ENCODE results near the gene SLC4A5.

The SLC4A5 gene

DNA sequence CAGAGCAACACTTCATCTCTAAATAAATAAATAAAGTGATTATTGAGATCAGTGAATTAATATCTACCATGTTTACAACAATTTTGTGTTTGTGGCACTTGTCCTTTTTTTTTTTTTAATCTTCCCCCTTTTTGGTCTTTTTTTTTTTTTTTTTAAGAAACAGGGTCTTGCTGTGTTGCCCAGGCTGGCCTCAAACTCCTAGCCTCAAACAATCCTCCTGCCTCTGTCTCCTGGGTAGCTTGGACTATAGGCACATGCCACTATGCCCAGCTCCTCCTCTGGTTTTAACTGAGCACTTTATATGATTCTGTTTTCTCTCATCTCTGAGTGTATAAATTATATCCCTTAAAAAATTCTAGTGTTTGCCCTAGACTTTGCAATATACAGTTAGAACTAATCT is 30.3 kb downstream of the SLC4A5 start:
- DNase-seq, result no peak

DNA sequence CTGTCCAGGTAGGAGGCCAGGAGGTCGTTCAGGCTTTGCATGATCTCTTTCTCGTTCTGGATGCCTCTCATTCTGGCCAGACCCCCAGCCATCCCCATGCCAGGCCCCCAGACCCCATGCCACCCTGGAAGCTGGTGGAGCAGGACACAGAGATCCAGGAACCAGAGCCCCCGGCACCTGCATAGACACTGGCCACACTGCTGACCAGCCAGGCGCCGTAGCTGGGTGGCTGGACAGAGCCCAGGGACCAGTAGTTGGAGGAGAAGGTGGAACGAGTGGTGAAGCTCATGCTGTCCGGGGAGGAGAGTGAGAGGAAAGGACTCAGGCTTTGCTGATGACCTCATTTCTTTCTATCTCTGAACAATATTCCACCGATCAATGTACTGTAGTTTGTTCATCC is 35.5 kb downstream of the SLC4A5 start:
- DNase-seq, result no peak

DNA sequence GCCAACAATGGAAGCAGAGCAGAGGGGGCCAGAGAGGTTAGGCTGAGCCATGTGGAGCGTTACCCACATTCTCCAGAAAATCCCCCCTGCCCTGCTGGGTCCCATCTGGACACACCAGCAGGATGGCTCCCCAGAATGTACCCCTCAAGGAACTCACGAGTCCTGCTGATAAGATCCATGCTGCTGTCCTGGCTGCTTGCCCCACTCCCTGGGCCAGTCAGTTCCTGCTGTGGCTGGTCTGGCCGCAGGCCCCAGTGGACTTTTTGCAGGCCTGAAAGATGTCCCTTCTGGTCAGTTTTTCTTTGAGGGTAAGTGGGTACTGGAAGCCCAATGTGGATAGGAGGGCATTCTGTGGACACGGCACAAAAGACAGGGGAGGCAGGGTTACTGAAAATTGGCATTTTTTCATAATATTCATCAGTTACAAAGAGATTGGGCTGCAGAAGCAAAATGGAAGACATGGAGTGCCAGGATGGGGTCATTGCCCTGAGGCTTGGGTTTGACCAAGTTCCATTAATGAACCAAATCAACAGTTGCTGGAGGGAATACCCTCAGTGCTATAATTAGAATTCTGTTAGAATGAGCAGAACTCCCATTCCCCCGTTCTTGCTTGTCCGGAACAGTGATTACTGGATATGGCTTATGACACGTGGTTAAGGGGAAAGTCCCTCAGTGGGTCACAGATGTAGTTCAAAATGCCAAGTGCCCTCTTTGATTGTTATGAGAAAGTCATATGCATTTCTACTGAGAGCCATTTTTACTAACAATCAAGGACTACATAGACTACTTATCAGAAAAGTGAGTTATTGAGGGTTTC is 38.7 kb downstream of the SLC4A5 start:
- no peak for DNase-seq

DNA sequence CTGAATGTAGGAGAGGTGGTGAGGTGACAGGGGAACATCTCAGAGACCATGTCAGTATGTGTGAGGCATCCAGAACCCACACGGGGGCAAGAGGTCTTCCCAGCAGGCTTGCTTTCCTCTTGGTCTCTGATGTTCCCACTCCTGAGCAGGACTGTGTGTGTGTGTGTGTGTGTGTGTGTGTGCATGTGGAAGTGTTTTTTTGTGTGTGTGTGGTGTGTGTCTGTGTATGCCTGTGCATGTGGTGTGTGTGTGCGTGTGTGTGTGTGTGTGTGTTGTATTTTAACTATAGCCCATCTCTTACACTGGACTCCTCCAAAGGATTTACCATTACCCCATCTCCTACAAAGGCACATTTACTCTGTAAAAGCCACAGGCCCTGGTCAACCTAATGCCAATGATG is 40.4 kb downstream of the SLC4A5 start:
- no peak for DNase-seq

DNA sequence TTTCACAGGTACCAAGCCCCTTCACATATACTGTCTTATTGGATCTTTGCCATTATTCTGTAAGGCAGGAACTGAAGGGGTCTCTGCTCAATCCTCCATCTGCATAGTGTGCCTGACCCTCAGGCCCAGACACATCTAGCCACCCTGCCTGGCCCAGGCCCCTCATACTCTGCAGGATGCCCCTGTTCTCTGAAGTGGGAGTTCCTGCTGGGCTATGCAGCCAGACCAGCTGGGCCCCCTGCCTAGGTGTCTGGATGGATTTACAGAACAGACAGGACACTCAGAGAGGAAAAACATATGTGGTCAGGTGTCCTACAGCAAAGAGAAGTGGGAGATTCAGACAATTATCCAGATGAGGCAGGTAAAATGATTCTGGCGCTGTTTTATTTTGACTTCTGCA is 42.0 kb downstream of the SLC4A5 start:
- DNase-seq, result no peak

DNA sequence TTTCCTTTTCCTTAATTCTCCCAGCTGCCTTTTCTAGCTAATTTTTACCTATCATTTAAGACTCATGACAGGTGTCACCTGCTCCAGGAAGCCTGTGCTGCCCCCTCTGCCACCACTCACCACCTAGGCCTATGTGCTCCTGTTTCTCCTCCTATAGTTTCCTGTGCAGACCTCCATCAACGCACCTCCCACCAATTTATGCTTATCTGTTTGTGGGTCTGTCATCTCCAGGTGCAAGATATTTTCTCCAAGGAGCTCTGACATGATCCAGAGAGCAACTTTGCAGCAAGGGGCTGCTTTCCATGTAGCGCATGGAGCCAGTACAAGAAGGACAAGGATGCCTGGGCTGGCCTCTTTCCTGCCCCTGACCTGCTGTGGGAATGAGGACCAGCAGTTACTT is 42.7 kb downstream of the SLC4A5 start:
- DNase-seq, result no peak

DNA sequence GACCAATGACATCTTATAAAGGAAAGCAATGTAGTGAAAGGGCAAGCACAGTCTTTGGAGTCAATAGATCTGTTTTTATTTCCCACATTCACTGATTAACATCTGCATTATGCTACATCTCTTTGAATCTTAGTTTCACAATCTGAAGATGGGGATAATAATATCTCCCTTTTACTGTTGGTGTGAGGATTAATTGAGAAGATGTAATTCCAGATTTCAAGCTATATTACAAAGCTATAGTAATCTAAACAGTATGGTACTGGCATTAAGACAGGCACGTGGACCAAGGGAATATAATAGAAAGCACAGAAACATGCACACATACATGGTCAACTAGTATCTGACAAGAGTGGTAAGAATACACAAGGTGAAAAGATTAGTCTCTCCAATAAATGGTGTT is 45.3 kb downstream of the SLC4A5 start:
- no peak for DNase-seq

DNA sequence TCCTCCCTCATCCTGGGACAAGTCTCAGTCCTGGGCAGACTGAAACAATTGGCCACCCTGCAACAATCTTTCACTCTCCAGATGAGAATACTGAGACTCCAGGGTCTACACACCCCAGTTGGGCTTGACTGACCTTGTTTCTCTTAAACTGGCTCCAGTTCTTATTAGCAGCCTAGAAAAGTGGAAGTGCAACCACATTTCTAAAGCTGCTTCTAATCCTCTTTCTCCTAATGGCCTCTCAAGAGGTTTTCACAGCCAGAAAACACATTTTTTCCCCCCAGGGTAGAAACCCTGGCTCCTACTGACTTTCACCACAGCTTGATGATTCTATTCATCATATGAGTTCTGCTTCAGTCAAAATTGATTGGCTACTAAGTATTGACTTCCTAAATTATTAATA is 45.8 kb downstream of the SLC4A5 start:
- DNase-seq, result no peak

DNA sequence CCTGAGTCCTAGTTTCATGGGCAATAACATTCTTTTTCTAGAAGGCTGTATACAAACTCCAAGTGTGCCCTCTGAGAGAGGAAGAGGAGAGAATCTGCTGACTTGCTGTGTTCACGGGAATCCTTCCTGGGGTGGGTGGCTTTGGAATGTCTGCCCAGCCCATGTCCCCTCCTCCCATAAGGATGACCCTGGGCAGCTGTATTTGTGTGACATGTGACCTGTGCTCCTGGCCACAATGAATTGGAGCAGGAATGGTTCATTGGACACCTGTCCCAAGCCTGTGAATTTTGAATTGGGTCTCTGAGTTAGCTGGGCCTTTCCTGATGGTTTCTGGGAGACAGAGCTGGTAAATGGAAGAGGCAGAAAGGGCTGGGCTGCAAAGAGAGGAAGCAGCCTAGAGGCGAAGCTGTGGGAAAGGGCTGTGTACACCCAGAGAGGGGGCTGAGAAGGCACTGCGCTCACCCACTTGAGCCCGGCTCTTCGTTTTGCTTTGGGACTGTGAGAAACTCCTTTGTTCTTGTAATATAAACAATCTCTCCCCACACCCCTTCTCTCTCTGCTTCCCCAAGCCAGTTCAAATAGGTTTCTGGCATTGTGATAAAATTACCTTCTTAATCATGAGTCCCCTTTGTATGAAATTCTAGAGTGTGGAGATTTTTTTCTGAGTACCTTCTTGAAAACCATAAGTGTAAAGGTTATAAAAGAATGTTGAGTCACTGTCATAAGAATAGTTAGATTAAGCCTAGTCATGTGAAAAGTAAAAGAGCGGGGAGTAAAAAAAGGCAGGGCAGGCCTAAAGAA is 49.8 kb downstream of the SLC4A5 start:
- DNase-seq, result no peak

DNA sequence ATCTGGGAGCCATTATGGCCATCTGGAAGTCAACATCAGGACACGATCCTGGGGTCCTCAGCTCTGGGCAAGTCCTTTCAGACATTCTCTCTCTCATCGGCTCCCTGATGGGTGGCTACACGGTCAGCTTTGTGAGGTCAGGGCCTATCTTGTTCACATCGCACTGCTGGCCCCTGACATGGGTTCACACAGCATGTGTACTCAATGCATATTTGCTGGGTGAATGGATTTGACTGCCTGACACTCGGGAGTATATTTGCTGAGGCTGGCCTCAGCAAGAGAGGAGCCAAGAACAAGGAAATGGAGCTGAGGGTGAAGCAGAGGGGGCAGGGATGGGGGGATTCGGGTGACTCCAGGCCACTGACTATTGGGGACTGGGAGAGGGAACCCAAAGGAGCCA is 50.5 kb downstream of the SLC4A5 start:
- DNase-seq, result no peak

DNA sequence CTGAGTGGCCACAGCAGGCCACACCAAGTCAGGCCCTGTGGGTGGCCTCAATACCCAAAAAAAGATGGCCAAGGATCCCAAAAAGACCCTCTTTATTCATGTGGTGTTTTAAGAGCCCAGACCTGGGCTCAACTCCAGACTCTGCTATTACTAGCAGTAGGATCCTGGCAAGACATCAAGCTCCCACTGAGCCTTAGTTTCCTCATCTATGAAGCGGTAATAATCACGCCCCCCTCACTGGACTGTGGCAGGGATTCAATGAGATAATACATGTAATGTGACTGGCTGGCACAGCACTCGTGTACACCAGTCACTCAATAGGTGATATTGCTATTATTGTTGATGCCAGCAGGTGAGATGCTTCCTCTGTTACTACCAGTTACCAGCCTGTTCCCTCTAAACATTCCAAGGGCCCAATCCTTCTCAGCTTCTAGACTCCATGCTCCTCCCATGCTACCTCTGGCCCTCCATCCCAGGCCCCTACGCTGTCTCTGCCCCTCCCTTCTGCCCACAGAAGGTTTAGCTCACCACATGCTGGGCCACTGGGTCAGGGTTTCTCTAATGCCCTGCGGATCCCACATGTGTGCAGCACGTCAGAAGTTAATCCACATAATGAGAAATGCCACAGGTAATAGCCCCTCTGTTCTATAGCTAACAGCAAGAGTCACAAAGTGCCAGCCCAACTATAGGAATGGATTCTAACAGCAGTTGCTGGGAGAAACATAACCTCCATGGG is 51.2 kb downstream of the SLC4A5 start:
- DNase-seq, result no peak

DNA sequence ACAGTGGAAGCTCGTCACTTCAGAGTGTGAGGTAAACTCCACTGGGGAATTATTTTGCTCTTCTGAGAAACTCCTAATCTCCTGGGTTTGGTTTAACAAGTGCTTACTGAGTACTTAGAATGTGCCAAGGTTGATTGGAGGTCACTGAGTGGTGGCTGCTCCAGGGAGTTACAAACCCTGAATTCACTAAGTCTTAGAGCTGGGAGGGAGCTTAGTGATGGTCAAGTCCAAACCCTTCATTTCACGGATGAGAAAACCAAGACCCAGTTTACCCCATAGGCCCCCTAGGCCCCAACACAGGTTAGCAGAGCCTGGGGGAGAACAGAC is 52.0 kb downstream of the SLC4A5 start:
- DNase-seq, result no peak

DNA sequence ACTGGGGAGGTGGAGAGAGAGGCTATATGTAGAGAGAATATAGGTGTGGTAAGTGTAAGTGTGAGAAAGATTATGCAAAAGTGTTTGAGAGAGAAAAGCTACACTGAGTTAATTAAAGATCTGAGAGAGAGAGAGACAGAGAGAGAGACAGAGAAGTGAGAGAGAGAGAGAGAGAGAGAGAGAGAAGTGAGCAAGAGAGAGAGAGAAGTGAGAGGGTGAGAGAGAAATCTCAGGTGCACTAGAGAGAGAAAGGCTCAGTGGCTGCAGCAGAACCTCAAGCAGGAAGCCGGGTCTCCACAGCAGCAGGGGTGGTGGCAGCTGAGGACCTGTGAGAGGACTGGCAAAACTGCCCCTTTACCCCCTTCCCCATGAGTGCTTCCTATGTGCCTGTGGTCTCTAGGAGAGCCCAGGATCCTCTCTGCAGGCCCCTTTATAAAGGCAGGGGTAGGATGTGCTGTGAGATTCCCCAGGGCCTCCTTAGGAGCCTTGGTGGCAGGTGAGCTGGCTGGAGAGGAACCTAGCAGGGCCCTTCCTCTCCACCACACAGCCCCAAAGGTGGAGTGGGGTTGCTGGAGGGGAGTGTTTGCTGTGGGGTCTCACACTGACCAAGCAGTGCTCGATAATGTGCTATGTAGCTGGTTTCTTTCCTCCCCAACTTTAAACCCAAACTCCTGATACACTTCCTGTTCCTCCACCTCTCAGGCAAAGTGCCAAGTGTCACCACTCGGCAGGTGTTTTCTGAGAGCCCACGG is 52.6 kb downstream of the SLC4A5 start:
- peak; percentile 8 for DNase-seq

DNA sequence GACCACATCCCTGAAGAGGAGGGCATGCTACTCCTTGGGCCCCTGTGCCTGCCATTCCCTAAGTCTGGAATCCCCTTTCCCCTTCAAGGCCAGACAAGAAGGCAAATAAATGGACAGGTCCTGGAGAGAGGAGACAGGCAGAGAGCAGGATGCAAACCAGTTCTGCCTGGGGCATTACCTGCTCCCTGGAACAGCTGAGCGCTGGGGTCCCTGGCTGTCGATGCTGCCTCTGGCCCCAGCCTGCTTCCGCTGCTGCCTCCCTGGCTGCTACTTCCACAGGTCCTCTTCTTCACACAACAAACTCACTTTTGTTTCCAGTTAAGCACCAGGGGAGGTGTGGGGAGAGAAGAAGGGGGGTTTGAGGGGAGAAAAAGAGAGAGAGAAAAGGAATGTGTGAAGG is 53.1 kb downstream of the SLC4A5 start:
- no peak for DNase-seq

DNA sequence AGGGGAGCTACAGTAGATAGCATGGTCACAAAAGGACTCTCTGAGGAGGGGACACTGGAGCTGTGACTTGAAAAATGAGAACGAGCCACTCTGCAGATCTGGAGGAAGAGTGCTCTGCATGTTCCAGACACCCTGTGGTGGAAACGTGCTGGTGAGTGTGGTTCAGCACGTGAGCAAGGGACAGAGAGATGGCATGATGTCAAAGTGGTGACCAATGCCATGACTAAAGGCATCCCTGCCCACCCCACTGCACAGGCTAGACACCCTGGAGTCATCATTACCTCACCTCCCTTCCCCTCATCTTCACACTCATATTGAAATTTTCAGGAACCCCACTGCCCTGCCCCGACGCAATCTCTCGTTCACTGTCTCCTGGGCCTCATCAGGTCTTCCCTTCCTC is 56.5 kb downstream of the SLC4A5 start:
- no peak for DNase-seq

DNA sequence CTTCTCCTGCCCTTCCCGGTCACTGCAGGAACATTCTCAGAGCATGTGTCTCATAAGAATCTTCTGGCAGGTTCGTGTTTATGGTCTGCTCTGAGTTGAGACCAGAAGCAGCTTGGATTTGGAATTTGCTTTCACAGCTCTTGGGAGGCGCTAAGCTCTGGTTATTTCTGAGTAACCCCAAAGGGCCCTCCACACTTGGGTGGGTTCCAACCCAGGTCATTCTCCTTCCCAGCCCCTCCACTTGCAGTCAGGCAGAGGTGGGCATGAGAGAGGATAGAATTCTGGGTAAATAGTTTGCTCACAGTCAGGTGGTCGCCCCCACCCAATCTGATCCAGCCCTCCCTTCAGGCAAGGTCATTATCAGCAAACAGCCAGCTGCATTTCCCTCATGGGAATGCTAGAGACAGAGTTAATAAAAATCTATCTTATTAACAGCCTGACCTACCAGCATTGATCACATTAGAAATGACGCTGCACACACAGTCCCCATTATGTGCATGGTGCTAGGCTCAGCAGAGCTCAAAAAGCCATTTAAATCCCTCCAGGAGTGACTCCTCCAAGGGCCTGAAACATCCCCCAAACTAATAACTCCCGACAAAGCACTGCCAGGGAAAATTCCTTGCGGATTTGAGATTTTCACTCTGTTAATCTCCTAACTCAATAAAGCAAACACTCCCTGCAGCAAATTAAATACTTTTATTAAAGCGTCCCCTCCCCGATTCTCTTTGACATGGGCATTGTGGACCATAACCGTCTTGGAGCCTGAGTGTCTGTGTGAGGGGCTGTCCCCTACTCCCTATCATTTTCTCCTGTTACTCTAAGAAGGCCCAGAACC is 61.9 kb downstream of the SLC4A5 start:
- DNase-seq, result no peak

DNA sequence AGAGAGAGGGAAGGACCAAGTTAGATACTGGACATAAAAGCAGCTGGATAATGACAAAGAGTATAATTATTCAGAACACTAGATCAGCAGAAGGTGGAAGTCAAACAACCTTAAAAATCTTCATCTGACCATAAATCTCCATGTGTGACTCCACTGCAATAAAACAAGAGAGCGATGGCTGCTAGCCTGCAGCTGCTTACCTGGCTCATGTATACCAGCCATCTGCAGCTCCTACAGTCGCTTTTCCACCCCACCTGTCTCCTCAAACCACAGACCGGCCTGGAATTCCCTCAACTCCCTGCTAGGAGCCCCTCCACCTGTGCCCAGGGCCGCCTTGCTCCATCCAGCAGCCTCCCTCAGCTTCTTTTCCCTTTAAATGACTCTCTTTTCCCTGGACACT is 64.5 kb downstream of the SLC4A5 start:
- no peak for DNase-seq

DNA sequence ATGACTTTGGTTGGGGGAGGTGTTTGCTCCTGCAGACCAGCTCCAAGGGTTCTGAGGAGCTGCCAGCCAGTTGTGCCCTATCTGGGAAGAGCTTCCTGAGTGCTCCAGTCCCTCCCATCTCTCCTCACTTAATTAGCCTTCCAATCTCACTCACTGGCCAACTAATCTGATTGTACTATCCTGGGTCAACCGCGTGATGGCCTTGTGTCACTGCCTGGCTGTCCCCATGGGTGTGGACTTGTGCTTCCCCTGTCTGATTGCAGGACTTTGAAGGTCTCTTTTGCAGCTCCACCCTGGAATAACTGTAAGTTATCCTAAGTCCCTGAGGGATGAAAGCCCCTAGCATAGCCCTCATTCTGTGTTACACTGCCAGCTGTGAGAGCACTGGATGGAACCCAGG is 65.0 kb downstream of the SLC4A5 start:
- DNase-seq, result no peak

DNA sequence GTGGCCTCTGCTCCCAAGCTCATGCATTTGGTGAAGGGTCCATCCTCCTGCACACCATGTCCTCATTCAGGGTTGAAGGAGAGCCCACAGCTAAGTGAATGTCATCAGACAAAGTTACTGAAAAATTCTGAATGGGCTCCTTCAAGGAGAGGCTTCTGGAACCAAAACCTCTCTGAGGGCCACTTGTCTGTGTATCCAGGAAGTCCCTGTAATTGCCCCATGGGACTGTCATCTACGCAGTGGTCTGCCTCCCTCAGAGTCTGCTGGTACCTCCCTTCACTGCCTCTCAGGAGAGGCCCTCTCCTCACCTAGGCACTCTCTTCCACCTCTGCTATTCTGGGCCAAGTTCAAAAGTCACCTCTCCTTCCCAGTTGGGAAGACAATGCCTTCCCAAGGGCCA is 68.0 kb downstream of the SLC4A5 start:
- no peak for DNase-seq

DNA sequence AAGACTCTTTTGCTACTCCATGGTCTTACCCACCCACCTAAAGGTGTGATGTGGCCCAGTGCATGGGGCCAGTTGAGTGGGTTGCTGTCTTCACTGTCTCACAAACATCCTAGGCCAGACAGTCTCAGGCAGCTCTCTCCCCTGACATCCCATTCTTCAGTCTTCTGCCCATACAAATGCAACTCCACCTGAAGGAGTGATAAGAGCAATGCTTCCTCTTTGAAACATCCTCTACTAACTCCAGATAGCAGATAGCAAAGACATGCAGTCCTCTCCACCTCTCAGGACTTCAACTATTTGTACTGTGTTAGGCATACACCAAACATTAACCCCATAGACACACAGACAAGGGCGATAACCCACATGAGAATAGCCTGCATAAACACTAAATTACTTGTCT is 73.5 kb downstream of the SLC4A5 start:
- no peak for DNase-seq

DNA sequence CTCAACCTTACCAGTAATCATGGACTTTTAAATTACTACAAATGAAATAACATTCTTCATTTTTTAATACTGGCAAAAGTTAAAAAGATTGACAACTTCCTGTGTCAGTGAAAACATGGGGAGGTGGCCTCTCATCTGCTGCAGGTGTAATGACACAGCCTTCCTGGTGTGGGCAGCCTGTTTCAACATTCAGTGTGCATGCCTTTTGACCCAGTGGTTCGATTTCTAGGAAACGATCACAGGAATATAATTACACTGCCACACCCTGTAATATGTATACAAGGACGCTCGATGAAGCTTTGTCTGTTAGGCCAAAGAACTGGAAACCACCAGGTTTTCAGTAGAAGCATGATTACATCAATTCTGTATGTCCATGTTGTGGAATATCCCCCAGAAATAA is 76.1 kb downstream of the SLC4A5 start:
- no peak for DNase-seq

DNA sequence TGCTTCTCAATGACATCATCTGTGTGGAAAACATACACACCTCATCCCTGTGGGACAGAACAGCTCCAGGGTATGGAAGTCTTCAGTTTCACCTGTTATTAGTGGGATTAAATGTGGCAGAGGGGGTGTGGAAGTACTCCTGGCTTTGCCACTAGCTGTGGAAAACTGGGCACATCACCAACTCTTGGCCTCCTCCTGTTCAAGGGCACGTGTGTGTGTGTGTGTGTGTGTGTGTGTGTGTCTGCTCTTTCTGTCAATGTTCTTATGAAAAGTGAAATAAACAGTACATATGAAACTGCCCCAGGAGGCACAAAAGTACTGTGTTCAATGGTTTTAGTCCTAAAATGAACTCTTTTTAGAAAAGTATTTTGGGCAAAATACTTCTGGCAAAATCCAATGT is 78.9 kb downstream of the SLC4A5 start:
- DNase-seq, result no peak

All from stimulated activated CD4-positive, alpha-beta T cell treated with anti-CD3 and anti-CD28 coated beads, Interleukin-12 subunit alpha, Interleukin-12 subunit beta, amount 100 ng/mL, for 4 hours (primary cell).